Amniotic stem cell (primary cell): ENCODE results near the gene MARCOL.

Source experiments
- DNase-seq: peaks from one replicate; lab custom pipeline; 2025; lab: John Stamatoyannopoulos, UW

Gene MARCOL

GRCh38 chr5:148238418-148238794, at the start of gene MARCOL:
TSS of gene MARCOL (plus strand) at chr5:148238525. CDS start at chr5:148238598, 73 bp downstream.
- DNase-seq, result no peak

GRCh38 chr5:148191010-148191409, 47.3 kb upstream of the MARCOL start:
- no peak for DNase-seq

DNA sequence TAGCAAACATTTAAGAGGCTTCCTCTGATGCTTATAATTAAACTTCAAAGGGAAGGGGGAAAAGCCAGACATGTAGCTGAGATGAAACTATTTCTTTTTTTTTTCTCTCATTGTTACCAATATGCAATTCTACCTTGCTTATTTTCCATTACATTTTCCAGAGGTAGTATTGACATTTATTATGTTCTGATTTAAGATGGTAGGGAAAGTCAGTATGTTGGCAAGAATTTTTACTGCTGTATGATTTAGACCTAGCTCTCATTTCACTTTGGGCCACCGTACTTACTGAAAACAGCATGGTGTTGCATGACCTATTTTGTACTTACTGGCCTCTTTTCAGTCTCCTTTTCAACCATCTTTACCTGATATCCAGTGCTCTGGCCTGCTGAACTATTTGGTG, 45.1 kb upstream of the MARCOL start:
- DNase-seq, result no peak

DNA sequence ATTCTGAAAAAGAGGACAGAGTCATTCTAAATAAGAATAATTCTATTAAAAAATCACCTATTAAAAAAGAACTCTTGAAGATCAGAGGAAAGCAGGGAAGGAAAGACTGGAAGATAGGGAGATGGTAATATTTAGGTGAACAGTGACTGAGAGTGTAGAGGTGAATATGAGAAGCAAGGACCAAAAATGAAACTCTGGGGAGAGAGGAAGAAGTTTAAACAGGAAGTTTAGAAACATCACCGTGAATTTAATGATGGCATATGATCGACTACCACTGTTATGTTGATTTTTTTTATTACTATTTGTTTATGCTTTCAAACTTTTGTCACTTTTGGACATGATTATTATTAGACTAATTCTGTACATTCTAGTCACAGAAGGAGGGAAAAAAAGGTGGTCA, 37.2 kb upstream of the MARCOL start:
- no peak for DNase-seq

DNA sequence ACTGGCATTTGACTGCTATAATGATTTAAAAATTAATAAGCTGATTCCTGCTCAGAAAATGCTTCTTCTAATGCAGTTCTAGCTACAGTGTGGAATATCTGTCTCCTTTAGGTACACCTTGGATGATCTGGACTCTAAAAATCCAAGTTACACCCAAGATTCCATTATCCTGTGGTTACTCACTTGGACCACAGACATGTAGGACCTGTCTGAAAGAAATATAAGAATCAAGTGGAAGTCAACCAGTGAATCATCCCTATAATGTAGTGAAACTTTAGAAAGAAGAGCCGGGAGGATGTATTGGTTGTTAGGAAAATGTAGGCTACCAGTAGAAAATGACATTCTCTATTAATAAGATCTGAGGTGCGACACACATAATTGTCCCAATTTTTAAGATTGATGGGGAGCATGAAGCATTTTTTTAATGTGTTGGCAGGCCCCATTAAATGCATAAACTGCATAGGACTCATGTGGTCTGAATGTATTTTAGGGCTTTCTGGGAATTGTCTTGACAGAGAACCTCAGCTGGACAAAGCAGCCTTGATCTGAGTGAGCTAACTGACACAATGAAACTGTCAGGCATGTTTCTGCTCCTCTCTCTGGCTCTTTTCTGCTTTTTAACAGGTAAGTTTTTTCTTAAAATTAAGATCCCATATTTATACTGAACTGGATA, 35.7 kb upstream of the MARCOL start, which contains the start of gene SPINK6:
Gene SPINK6, plus strand, starts transcription at position 512 of the 673 bp plus-strand sequence. Its CDS starts 55 bp downstream, at position 567.
- DNase-seq, result no peak

GRCh38 chr5:148205044-148205806, 33.1 kb upstream of the MARCOL start:
- no peak for DNase-seq

DNA sequence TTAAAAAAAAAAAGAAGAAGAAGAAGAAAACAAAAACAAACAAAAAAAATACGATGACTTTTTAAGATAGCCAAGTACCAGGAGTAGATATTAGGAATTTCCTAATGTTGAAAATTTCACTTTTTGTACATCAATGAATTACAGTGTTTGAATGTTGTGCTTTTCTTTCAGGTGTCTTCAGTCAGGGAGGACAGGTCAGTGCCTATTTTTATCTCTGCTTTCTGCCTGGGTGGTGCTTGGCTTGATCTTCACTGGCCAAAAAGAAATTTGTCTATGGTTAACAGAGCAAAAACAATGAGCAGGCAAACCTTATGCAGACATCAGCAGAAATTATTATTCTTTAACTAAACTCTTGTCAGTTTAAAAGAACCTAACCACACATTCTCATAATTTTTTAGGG, 32.5 kb upstream of the MARCOL start:
- no peak for DNase-seq

GRCh38 chr5:148206620-148207019, 31.7 kb upstream of the MARCOL start:
- DNase-seq, result no peak

- no peak for DNase-seq
These were observed 30.1 kb upstream of the MARCOL start for GRCh38 chr5:148208226-148208625.

- no peak for DNase-seq
These were observed 29.1 kb upstream of the MARCOL start for GRCh38 chr5:148209151-148209770.

- DNase-seq, result no peak
These were observed 23.6 kb upstream of the MARCOL start for GRCh38 chr5:148214665-148215185.

DNA sequence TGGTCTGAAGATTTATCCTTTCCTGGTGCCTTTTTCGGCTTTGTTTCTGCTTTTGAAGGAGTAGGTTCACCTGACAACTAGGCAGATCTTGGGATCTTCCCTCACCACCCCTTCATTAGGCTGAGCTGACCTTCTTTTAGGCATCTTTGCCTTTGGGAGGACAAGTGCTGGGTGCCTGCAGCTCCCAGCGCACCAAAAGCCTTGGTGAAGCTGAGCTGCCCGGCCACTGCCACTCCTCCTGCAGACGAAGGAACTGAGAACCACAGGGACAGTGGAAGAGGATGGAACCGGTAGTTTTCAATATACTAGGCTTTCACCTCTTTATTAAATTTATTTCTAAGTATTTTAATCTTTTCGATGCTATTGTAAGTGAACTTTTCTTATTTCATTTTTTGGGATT, 16.8 kb upstream of the MARCOL start:
- no peak for DNase-seq

DNA sequence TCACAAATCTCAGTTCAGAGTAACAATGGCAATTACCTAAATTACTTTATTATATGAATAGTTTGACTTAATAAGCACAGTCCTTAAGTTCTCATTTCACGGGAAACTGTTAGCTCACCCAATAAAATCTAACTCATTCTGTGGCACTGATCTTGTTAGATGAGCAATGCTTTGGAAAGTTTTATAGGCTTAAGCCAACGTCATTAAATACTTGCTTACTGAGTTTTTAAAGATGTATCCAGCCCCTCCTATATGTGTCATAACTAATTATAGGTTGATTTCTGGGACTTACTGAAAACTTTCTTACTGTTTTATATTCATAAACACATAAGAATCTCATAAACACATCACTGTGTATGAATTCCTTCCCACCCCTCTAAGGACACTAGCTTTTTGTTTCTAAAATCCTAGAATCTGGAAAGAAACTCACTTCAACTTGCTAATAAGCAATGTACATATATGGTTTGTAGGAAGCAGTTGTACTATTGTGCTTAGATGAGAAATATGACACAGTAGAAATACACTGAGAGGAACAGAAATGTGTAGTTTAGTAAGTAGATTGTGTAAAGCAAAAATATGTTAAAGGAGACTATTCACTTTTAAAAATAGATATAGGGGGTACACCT, 14.1 kb upstream of the MARCOL start:
- DNase-seq, result no peak

DNA sequence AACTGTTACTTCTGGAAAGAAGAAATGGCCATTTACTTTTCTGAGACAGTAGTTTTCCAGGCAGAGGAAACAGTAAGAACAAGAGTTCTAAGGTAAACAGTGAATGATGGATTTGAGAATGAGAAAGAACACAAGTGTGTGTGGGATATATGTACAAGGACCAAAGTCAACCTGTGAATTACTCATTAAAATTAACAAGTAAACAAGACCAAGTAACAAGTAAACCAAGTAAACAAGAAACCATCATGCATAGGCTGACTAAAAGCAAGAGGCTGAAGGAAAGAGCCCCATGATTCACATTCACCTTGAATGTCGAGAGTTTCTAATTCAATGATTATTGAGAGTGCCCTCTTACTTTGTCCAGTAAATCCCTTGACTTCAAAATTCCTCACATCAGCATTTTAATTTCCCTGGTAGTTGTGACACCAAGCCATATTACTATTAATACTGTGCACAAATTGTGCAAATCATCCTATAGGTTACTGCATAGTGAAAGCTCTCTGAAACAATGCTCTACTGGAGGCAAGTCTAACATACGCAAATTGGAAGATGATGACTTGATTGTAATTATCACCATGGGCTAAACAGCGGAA, 9.8 kb upstream of the MARCOL start:
- DNase-seq, result no peak

GRCh38 chr5:148229840-148230239, 8.5 kb upstream of the MARCOL start:
- DNase-seq, result no peak

GRCh38 chr5:148230240-148230639, 8.1 kb upstream of the MARCOL start:
- no peak for DNase-seq

DNA sequence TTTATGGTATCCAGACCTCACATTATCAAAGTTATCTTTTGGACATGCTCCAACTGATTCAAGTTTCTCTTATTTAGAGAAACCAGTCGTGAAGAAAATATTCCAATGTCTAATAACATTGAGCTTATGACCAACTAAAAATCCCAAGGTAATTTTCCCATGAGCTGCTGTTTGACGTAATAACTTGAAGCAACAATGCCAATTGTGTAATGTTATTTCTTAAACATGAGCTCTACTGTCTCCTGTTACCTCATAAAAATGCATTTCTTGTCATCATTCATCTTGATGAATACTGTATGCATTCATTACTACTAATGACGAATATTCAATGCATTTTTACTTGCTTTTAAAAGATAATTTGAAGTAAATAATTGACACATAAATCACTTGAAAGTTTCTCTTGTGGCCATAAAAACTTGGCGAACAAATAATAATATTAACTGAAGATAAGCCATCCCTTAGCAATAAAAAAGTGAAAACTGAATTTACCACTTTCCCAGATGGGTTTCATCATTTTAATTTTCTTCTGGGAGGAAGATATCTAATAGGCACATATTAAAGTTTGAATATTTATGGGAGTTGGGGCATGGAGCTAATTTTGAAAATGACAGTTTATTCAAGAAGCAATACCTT, 424 bp upstream of the MARCOL start:
- no peak for DNase-seq

DNA sequence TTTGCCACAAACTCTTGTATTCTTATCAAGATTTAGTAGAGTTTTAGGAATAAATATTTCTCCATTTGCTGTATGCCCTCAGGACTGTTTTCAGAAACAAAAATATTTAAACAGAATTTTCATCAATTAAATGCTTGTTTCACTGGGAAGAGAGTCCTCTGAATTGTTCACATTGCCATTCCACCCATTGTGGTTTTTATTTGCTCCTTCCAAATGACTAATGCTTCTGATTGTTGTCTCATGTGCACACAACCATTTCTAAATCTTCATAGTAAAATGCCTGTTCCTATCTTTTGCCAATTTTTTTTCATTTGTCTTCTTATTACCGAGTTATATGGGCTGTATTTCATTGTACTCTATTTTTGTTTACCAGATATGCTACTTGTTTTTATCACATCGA, 10.6 kb downstream of the MARCOL start:
- no peak for DNase-seq

GRCh38 chr5:148255456-148255855, 17.1 kb downstream of the MARCOL start:
- DNase-seq, result no peak

- no peak for DNase-seq
These were observed 21.0 kb downstream of the MARCOL start for GRCh38 chr5:148259288-148259687.

DNA sequence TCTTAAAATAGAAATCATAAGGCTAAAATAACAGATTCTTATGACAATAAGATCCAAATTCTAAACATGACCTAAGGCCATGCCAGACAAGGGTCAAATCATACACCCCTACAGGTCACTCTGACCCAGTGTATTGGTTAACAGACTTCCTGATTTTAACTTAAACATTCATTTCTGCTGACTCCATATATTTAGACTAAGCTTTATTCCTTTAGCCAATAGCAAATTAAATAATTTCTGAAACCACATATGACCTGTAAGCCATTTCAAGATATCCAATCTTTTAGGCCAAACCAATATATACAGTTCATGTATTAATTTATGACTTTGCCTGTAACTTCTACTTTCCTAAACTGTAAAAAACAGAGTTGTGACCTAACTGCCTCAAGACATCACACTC, 22.9 kb downstream of the MARCOL start:
- no peak for DNase-seq

GRCh38 chr5:148267962-148268361, 29.6 kb downstream of the MARCOL start:
- no peak for DNase-seq
